ES-I3 (cell line): ENCODE data around the gene ENDOD1.

Experiments
- H3K36me3 ChIP-seq: 2 replicates; pipeline ENCODE4 v1.6.1; 2013; ENCODE audit warnings: mild to moderate bottlenecking, low read length, control low read depth, moderate library complexity; ENCODE audit not compliant: insufficient read depth
- H3K4me1 ChIP-seq: 2 replicates; pipeline ENCODE4 v1.6.1; 2013; ENCODE audit warnings: mild to moderate bottlenecking, control low read depth, low read length; ENCODE audit not compliant: insufficient read depth
- H3K9ac ChIP-seq: 2 replicates; pipeline ENCODE4 v1.6.1; 2013; ENCODE audit warnings: low read depth, mild to moderate bottlenecking, low read length, moderate library complexity
- H3K9me3 ChIP-seq: 2 replicates; pipeline ENCODE4 v1.6.1; 2013; ENCODE audit warnings: mild to moderate bottlenecking, low read length, moderate library complexity; ENCODE audit not compliant: control insufficient read depth, insufficient read depth

Gene ENDOD1

DNA sequence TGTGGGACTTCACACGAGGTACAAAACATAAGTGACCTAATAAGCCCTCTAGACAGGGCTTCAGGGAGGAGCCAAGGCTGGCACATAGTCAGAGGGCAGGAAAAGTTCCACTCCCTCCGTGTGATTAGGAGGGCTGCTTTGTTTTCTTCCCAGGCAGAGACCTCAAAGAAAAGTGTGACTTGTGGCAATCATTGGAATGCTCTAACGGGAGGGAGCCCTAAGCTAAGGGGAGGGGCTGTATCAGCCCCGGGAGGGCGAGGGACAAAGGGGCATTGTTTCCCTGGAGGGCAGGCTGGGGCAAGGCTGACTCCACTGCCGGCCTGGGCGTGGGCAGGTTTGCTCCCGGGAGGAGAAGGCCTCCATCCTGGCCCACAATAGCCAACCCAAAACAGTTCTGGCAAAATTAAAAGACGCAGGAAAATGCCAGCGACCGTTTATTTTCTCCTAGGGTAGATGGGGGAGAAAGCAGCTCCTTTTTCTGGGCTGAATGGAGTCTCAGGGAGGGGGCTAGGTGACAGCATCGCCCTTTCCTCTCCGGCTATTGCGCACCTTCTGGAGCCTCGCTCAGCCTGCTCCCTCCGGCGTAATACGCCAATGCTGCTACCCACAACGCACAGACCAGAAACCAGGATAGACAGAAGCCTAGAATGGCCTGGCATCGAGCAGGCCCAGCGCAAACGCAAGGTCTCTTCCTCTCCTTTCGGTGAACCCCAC, 60.2 kb downstream of the ENDOD1 start:
- Histone ChIP-seq H3K4me1 (no peaks in the 10 kb centered on the region; the same call in 1 of the 2 replicates), H3K9me3 (no peaks in the 10 kb centered on the region), H3K9ac (peak overlapping the region; percentile 81)

DNA sequence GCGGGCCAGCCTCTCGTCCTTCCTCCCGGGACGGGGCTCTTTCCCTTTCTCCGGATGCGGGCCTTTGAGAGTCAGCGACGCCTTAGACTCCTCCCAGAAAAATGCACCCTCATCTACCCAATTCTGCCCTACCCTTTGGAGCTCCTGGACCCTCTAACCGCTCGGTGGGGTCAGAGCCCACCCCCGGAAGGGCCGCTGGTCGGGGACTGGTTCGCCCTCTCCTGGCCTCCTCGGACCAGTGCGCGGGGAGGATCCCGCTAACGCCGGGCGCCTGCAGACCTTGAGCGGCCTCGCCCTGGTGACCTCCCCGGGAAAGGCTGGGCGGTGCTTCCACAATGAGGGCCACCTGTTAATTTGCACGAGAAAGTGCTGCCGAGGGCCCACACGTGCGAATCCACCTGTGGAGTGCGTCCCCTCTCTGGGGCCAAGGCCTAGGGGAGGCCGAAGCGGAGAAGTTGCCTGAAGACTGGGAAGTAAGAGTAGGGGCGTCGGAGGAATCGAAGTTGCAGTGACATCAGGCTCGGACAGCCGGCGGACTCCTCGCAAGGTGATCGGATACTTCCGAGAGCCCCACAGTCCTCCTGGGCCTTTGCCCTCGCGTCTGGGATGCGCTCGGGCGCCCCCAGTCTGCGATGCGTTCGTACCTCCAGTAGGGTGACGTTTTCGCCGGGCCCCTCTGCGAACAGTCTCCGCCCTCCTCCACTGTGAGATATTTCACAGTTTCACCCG, 61.5 kb downstream of the ENDOD1 start:
- Histone ChIP-seq H3K4me1 (no peaks in the 10 kb centered on the region; the same call in 1 of the 2 replicates), H3K36me3 (no peaks in the 10 kb centered on the region), H3K9me3 (no peaks in the 10 kb centered on the region), H3K9ac (peak overlapping the region; percentile 81)

More for the DNA sequence above, 60.2 kb downstream of the ENDOD1 start:
- H3K36me3 ChIP-seq = no peaks in the 10 kb centered on the region

DNA sequence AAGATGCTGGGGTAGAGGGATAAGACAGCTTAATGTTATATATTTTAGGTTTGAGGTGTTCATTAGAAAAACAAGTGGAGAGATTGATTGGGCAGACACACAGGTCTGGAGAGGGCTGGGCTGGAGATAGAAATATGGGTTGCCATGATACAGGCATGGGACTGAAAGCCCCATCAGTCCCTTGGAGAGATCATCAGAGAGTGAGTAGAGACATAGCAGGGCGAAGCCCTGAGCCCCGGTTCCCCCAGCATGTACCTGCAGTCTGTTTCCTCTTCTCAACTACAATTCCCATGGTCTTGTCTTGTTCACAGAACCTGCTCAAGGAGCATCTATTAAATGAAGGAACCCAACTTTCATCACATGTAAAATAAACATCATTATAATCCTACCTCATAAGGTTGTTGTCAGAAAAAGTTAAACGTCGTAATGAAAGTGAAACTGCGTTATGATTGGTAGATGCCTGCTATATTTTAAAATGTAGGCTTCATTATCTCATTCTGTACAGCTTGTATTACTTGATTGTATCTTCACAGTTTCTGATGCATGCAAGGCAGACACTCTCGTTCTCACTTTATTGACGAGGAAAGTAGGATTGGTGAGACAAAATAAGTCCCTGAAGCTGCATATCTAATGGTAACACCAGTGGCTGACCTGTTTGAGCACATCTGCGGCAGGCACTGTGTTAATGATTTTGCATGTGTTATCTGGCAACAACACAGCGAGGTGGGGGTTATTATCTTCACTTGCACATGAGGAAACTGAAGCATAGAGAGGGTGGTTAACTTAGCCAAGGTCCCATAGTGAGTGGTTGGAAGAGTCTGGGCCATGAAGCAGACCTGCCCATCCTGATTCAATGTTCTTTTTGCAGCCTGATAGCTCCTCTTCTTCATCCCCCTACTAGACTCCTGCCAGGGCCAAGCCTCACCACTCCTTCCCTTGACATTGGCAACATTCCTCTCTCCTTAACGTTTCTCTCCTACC, 63.5 kb downstream of the ENDOD1 start:
- Histone ChIP-seq H3K36me3 (no peaks in the 10 kb centered on the region), H3K9ac (no peak overlapping the region), H3K4me1 (no peaks in the 10 kb centered on the region), H3K9me3 (no peaks in the 10 kb centered on the region)

DNA sequence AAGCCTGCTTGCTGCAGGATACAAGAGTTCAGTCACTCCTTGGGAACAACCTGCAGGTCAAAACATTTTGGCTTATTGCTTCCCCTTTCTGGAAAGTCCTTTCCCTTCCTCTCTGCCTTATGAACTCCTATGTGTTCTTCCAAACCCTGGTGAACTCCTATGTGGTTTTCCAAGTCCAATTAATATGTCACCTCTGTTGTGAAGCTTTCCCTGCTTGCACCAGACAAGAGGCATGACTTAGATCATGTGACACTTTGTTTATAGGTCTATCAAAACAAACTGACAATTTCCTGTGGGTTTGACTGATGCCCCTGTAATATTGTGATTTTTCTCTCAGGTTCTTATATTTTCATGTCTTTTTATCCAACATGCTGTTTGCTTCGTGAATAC, 64.2 kb downstream of the ENDOD1 start:
- Histone ChIP-seq H3K4me1 (no peaks in the 10 kb centered on the region), H3K36me3 (no peaks in the 10 kb centered on the region), H3K9ac (no peak overlapping the region), H3K9me3 (no peaks in the 10 kb centered on the region)

DNA sequence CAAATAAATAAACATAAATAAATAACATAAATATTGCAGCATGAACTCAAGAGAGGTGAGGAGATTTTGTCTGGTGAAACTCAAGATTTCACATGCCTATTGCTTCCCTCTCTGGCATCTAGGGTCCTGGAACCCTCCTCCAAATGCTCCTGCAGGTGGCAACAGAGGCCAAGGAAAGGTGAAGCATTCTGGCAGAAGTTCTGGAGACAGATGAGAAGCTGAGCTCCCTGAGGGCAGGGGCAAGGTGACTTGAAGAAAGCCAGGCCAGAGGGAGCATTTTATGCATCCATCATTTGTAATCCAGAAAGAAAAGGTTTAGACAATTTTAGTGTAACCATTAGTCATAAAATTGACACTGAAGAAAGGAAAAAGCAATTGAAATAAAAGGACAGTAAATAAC, 64.9 kb downstream of the ENDOD1 start:
- Histone ChIP-seq H3K36me3 (no peaks in the 10 kb centered on the region), H3K9ac (no peak overlapping the region), H3K9me3 (no peaks in the 10 kb centered on the region), H3K4me1 (no peaks in the 10 kb centered on the region)

DNA sequence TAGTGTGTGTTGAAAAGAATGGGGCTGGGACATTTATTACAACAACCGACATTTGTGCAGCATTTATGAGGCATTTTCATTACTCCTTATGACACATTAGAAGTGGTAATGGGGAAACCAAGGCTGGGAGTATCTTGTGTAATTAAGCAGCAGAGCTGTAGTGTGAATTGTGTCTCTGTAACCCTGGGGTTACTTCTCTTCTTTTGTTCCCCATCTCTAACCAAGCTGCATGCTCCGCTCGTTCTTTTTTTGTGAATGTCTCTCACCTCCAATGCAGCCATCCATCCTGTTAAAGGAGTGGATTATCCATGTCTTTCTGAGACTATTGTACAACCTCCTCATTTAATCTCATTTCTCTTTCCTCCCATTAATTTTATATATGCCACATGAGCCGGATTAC, 65.7 kb downstream of the ENDOD1 start:
- H3K9ac ChIP-seq = no peak overlapping the region
- no peaks in the 10 kb centered on the region for H3K4me1 ChIP-seq
- no peaks in the 10 kb centered on the region for H3K36me3 ChIP-seq
- H3K9me3 ChIP-seq = no peaks in the 10 kb centered on the region

DNA sequence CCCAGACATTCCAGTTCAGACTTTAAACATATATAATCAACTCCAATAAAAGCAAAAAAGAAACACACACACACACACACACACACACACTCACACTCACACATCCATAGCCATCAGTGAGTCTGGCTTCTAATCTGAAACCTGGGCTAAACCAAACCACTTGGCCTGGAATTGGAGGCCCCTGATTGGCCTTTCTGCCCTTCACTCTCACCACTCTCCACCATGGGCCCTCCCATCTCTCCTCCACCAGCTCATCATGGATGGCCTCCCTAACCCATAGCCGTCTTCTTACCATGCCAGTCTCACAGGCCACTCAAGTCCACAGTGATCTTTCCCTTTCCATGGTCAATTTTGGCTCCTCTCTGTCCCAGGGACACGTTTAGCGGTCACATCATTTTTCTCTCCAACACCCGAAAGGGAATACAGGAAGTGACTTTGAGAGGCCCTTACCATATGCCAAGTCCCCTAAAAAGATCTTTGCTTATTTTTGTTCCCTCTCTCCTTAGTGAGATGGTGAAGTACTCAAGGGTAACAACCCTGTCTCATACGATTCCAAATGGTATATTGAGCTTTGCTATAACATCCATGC, 66.6 kb downstream of the ENDOD1 start:
- H3K36me3 ChIP-seq = no peaks in the 10 kb centered on the region
- H3K9ac ChIP-seq = no peak overlapping the region
- no peaks in the 10 kb centered on the region for H3K9me3 ChIP-seq
- no peaks in the 10 kb centered on the region for H3K4me1 ChIP-seq

DNA sequence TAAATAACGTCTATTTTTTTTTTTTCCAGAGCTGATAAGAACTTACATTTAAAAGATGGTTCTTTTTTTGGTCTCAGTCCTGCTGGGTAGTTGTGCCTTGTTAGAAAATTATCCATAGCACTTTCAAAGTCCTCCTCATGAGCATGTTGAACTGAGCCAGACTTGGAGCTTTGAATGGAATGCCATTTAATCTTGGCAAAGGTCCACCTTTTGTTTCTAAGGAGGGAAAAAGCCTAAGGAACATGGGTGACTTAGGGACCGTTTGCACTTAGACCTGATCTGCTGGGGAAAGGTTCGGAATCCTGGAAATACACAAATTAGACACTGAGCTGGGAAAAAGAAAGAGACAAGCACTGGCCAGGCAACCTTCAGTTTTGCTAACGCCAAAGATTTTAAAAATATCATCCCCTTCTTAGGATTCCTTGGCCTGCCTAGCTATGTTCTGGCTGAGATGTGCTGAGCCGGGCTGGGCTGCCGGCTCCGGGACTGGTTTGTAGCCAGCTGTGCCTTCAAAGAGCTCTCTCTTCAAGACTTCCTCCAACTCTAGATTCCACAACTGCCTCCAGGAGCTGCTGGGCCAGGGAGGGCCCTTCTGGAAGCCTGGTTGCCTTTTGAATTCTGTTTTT, 67.4 kb downstream of the ENDOD1 start:
- Histone ChIP-seq H3K4me1 (no peaks in the 10 kb centered on the region), H3K9me3 (no peaks in the 10 kb centered on the region), H3K9ac (no peak overlapping the region), H3K36me3 (no peaks in the 10 kb centered on the region)

DNA sequence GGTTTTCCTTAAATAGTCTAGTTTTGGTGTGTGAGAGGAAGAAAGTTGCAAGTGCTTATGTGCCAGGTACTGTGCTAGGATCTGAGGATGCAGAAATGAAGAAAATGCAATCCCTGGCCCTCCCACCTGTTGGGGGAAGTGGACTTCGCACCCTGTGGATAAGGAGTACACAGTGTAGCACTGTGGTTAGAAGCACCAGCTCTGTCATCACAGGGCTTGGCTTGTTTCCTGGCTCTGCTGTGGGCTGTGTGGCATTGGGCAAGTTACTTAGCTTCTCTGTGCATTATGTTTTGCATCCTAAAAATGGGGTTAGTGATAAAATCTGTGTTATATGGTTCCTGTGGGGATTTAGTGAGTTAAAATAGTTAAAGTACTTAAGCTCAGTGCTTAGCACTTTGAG, 68.2 kb downstream of the ENDOD1 start:
- no peaks in the 10 kb centered on the region for H3K4me1 ChIP-seq
- no peaks in the 10 kb centered on the region for H3K9me3 ChIP-seq
- H3K9ac ChIP-seq = no peak overlapping the region
- no peaks in the 10 kb centered on the region for H3K36me3 ChIP-seq

DNA sequence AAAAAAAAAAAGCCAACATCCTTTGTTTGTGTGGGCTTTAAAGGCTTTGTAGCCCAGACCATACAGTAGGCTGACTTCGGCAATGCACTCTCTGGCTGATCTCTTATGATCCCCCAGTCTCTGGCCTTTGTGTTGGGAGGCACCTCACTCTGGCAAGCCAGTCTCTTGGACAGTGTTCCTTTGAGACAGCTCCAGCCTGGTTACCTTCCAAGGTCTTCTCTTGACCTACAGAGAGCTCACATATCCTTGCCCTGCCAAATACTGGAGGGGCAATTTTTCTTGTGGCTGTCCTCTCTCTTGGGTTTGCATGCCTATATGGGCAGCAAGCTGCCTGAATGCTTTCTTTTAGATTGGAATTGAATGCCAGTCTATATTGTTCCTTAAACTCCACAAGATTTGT, 71.6 kb downstream of the ENDOD1 start:
- no peaks in the 10 kb centered on the region for H3K4me1 ChIP-seq
- H3K9me3 ChIP-seq = no peaks in the 10 kb centered on the region
- H3K36me3 ChIP-seq = no peaks in the 10 kb centered on the region
- H3K9ac ChIP-seq = no peak overlapping the region

DNA sequence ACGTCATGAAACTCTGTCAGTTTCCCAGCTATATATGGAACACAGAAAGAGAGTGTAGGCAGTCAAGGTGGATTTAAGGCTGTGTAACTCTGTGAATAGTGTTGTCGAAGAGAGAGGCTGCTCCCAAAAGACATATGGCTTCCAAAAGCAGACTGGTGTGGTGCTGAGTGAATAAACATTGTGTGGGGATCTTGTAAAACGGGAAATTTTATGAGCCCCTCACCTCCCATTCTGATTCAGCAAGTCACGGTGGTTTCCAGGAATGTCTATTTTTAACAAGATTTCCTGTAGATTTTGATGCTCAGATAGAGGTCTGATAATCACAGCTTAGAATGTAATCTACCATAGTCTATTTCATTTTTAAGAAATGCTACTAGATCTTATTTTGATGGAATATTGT, 73.5 kb downstream of the ENDOD1 start:
- H3K4me1 ChIP-seq = no peaks in the 10 kb centered on the region
- H3K9ac ChIP-seq = no peak overlapping the region
- no peaks in the 10 kb centered on the region; the same call in 1 of the 2 replicates for H3K36me3 ChIP-seq
- H3K9me3 ChIP-seq = no peaks in the 10 kb centered on the region

DNA sequence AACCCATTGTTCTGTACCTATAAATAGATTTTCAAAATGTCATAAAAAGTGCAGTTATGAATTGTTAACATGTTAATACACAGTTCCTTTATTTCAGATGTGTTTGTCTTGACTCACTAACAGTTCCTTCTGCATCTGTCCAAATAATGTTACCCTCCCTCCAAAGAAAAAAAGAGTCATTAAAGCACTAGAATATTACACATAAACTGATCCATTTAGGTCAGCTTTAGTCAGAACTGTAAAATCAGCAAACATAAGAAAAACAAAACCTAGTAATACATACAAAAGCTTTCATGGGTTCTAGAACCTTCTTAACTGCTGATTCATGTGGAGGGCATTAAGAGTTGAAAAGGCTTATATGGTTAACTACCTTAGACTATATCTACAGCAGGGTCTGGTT, 76.0 kb downstream of the ENDOD1 start:
- no peak overlapping the region for H3K9ac ChIP-seq
- peaks cover 7% of the 10 kb centered on the region; the same call in 1 of the 2 replicates for H3K4me1 ChIP-seq
- no peaks in the 10 kb centered on the region; the same call in 1 of the 2 replicates for H3K36me3 ChIP-seq
- no peaks in the 10 kb centered on the region for H3K9me3 ChIP-seq

DNA sequence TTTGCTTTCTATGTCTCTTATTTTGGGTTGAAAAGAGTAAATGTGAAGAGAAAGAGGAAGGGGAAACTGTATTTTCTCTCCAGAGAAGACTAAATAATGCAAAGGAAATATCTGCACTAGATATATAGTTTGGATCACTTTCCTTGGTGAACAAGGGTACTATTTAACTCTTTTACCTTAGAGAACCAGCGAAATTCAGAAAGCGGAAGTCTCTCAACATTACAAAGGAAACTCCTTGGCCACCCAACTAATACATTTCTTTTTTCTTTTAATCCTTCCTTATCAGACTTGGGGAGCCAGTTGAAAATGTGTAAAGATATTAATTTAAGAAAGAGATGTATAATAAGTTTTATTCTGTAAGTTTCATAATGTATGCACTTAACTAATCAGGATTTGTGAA, 77.1 kb downstream of the ENDOD1 start:
- Histone ChIP-seq H3K9ac (no peak overlapping the region), H3K9me3 (no peaks in the 10 kb centered on the region), H3K36me3 (no peaks in the 10 kb centered on the region; the same call in 1 of the 2 replicates), H3K4me1 (peaks cover 7% of the 10 kb centered on the region; the same call in 1 of the 2 replicates)
